Left ventricle myocardium inferior (tissue), 1 donor: ENCODE measurements around the gene ERN2. TPM values are rescaled to one million over a fixed set of nuclear protein-coding genes. Genes with fewer than 3 reads are reported as not detected.

Experiments
- DNase-seq: peaks from one replicate; pipeline ENCODE4 v3.0.0-alpha.2; 2020
- H3K27ac ChIP-seq: fragments of 200-600 bp; replicated peaks from 2 replicates; pipeline ENCODE4 v1.8.0; 2021
- H3K27me3 ChIP-seq: fragments of 200-600 bp; 2 replicates; pipeline ENCODE4 v1.8.0; 2021; ENCODE audit warnings: low read depth
- H3K36me3 ChIP-seq: fragments of 200-600 bp; 2 replicates; pipeline ENCODE4 v1.8.0; 2021
- H3K4me1 ChIP-seq: fragments of 200-600 bp; 2 replicates; pipeline ENCODE4 v1.8.0; 2021
- H3K4me3 ChIP-seq: fragments of 200-600 bp; 2 replicates; pipeline ENCODE4 v1.8.0; 2021; ENCODE audit warnings: mild to moderate bottlenecking, moderate library complexity
- H3K9me3 ChIP-seq: fragments of 200-600 bp; replicated peaks from 2 replicates; pipeline ENCODE4 v1.8.0; 2021
- CTCF ChIP-seq: fragments of 200-600 bp; IDR thresholded peaks from 2 replicates; pipeline ENCODE4 v1.8.0; 2021; ENCODE audit warnings: antibody characterized with exemption, mild to moderate bottlenecking, borderline replicate concordance
- intact Hi-C: fragments of 100-400 bp; cut with micrococcal nuclease; formaldehyde crosslinking; loops from one replicate; pipeline ENCODE4 v1.11.0; 2022
- total RNA-seq: library from RNA; stranded (reverse); fragmentation: NEBNext Ultra II Directional; extraction: Animal tissue kit (Norgen Biotek cat#: 25700); gene quantifications from one replicate; pipeline ENCODE4 v1.2.1, GENCODE V29; 2021
- donor health status: DM: no; HTN: yes; CAD: no; lungs with severe emphysema.

The ERN2 gene
- total RNA-seq, 1 donor from 2014 or later, result not detected

GRCh38 chr16:23640931-23641765 is 71.9 kb downstream of the ERN2 start, which contains the start of the genes DCTN5 and PALB2:
Gene DCTN5 (plus strand): TSS chr16:23641466. CDS start chr16:23641543, 77 bp downstream.
Gene PALB2 (minus strand): TSS chr16:23641310. CDS start chr16:23641157, 153 bp downstream.
- H3K4me1 ChIP-seq, result peaks cover 37% of the 10 kb centered on the region
- no peaks in the 10 kb centered on the region for H3K9me3 ChIP-seq
- H3K27me3 ChIP-seq, result no peaks in the 10 kb centered on the region
- H3K36me3 ChIP-seq, result peaks cover 40% of the 10 kb centered on the region
- no peak for TF ChIP-seq CTCF
- peak within 1 kb of the TSS; percentile 96 for H3K4me3 ChIP-seq
- H3K27ac ChIP-seq, result peak within 1 kb of the TSS; percentile 83
- intact Hi-C loops, result no loop called here
- DNase-seq, result peak; percentile 93

- no peaks in the 10 kb centered on the region for H3K9me3 ChIP-seq
- no peak for TF ChIP-seq CTCF
- no peaks in the 10 kb centered on the region for H3K27me3 ChIP-seq
- no peak for DNase-seq
- intact Hi-C loops, result no loop called here
- H3K4me3 ChIP-seq, result peak overlapping the region; percentile 96
- peaks cover 40% of the 10 kb centered on the region for H3K36me3 ChIP-seq
- H3K27ac ChIP-seq, result peak overlapping the region; percentile 83
- peaks cover 33% of the 10 kb centered on the region for H3K4me1 ChIP-seq
Measured at GRCh38 chr16:23640615-23640930, 72.4 kb downstream of the ERN2 start.

Other genes with a start within 250 kb of the ERN2 start
- gene GGA2, start 202.7 kb downstream of the ERN2 start, total RNA-seq, result 59.4 TPM
- gene EARS2, start 155.9 kb downstream of the ERN2 start, total RNA-seq, result 21.1 TPM
- 61.4 TPM for gene UBFD1, start 155.5 kb downstream of the ERN2 start, total RNA-seq
- 464 TPM for gene NDUFAB1, start 116.9 kb downstream of the ERN2 start, total RNA-seq
- 4.2 TPM for gene PALB2, start 71.9 kb downstream of the ERN2 start, total RNA-seq
- gene DCTN5, start 71.8 kb downstream of the ERN2 start, total RNA-seq, result 40.0 TPM
- 1.2 TPM for gene PLK1, start 34.3 kb downstream of the ERN2 start, total RNA-seq
- not detected for gene CHP2, start 41.8 kb upstream of the ERN2 start, total RNA-seq
- gene PRKCB, start 122.8 kb upstream of the ERN2 start, total RNA-seq, result 1.6 TPM